ENCODE data around the gene PPIP5K2. TPM values are rescaled to one million over a fixed set of nuclear protein-coding genes. Genes with fewer than 3 reads are reported as not detected.

PPIP5K2 gene
- polyA plus RNA-seq, 3 donors: 23.1 to 66.0 (median 41.1) TPM

DNA sequence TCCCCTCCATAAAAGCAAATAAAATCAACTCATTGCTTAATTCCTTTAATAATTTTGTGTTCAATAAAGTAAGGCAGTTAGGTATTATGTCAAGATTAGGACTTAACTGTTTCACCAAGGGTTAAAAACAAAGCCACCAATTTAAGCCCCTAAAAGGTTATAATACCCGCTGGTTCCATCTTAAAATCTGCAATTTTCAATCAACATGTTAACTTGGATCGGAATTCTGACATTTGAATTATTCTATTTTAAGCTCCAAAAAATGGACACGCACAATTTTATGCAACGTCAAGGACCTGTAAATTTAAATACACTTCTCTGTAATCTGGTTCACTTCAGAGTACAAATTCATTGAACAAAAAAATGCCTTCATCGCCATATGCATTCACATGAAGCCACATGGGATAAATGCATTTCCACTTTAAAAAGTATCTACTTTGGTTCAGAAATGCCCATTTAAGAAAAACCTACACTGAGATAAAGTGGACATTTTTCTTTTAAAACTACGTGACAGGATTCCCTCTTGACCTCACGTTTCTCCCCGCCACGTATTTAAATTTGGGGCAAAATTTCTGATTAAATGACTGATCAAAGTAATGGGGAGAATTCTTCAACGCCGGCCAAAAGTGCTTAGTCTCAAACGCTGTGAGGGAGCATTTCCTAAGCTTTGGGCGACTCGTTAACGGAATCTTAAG, 884 bp upstream of the PPIP5K2 start:
- peaks cover 2 to 9% of the 10 kb centered on the region in 2 donors for H3K36me3 Mint-ChIP-seq
- 0% methylated on average over 9 of the region's 15 CpGs for WGBS (ENCODE audit: insufficient coverage)
- H3K27me3 ChIP-seq (ENCODE audit: control insufficient read depth in 2 of 2, insufficient read depth in 2 of 2, low read length in 2 of 2): no peaks in the 10 kb centered on the region
- peaks cover 9 to 37% of the 10 kb centered on the region in 2 donors for H3K4me1 ChIP-seq (ENCODE audit: control insufficient read depth in 1 of 2, insufficient read depth in 2 of 2, low read length in 2 of 2)
- no peak for DNase-seq
- H3K27me3 Mint-ChIP-seq (ENCODE audit: low read depth in 3 of 3): no peaks in the 10 kb centered on the region
- peaks cover 33% of the 10 kb centered on the region for H3K4me1 Mint-ChIP-seq
- H3K27ac Mint-ChIP-seq: peak overlapping the region; percentile 98 to 100 (median 100)
- no peaks in the 10 kb centered on the region for H3K9me3 Mint-ChIP-seq
- peak overlapping the region; percentile 90 for H3K9ac ChIP-seq (ENCODE audit: insufficient read depth, low read length, poor library complexity, severe bottlenecking)
- H3K4me3 ChIP-seq (replicated peaks in 1 of 3; ENCODE audit: low read depth in 2 of 3, low read length in 3 of 3): peak overlapping the region; percentile 89 to 99 (median 95)
- H3K4me2 ChIP-seq (replicated peaks; ENCODE audit: extremely low read depth, low read length, poor library complexity, severe bottlenecking): peak overlapping the region; percentile 97
- peaks cover 0 to 6% of the 10 kb centered on the region in 2 donors for H3K36me3 ChIP-seq (replicated peaks in 1 of 2; ENCODE audit: control insufficient read depth in 1 of 2, insufficient read depth in 2 of 2, low read length in 2 of 2)
- TF ChIP-seq, protein P1, sequence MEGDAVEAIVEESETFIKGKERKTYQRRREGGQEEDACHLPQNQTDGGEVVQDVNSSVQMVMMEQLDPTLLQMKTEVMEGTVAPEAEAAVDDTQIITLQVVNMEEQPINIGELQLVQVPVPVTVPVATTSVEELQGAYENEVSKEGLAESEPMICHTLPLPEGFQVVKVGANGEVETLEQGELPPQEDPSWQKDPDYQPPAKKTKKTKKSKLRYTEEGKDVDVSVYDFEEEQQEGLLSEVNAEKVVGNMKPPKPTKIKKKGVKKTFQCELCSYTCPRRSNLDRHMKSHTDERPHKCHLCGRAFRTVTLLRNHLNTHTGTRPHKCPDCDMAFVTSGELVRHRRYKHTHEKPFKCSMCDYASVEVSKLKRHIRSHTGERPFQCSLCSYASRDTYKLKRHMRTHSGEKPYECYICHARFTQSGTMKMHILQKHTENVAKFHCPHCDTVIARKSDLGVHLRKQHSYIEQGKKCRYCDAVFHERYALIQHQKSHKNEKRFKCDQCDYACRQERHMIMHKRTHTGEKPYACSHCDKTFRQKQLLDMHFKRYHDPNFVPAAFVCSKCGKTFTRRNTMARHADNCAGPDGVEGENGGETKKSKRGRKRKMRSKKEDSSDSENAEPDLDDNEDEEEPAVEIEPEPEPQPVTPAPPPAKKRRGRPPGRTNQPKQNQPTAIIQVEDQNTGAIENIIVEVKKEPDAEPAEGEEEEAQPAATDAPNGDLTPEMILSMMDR (IDR thresholded peaks at IDR 0.05): no peak
- H2AFZ ChIP-seq (ENCODE audit: insufficient read depth, low read depth, low read length, poor library complexity, severe bottlenecking): peak overlapping the region; percentile 99
- H3K79me2 ChIP-seq (ENCODE audit: insufficient read depth, low read length): peaks cover 85% of the 10 kb centered on the region
- intact Hi-C loops (cut with micrococcal nuclease): no loop called here
- peaks cover 16% of the 10 kb centered on the region for H4K20me1 ChIP-seq (ENCODE audit: insufficient read depth, low read length)
- H3K4me3 Mint-ChIP-seq: peak overlapping the region; percentile 99
- peak overlapping the region; percentile 97 to 99 for H3K27ac ChIP-seq (ENCODE audit: low read depth in 1 of 2, low read length in 2 of 2)
- no peaks in the 10 kb centered on the region for H3K9me3 ChIP-seq (replicated peaks in 1 of 2; ENCODE audit: control insufficient read depth in 1 of 2, insufficient read depth in 1 of 2, low read length in 2 of 2)

DNA sequence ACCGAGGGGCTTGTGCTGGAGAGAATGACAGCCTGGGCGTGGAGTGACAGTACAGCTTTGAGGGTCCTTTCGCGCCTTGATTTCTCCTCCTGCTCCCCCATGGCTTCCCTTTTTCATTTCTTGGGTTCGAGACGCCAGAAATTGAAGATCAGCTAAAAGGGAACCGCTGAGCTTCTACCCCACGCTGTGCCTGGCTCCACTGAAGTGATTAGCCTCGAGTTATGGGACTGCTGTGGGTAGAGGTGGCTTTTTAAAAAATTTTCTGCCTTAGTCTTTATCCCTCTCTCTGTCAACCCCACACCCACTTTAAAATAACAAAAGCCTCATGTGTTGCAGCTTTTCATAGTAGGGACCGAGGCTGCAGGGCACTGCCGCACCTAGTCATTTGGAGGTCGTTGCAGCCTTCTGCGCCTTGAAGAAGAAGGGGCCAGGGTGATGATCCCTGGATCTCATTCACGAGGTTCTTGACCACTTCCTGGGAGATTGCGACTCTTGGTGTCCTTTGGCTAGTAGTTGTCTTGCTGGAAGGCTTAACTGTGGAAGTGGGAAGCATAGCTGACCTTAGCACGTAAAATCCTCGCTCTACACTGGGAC, 603 bp downstream of the PPIP5K2 start:
- Histone ChIP-seq H3K36me3 (replicated peaks in 1 of 2; ENCODE audit: control insufficient read depth in 1 of 2, insufficient read depth in 2 of 2, low read length in 2 of 2) (peaks cover 0 to 6% of the 10 kb centered on the region in 2 donors), H2AFZ (ENCODE audit: insufficient read depth, low read depth, low read length, poor library complexity, severe bottlenecking) (peak overlapping the region; percentile 99), H4K20me1 (ENCODE audit: insufficient read depth, low read length) (peaks cover 30% of the 10 kb centered on the region), H3K27ac (ENCODE audit: low read depth in 1 of 2, low read length in 2 of 2) (peak overlapping the region; percentile 97 to 99), H3K9me3 (replicated peaks in 1 of 2; ENCODE audit: control insufficient read depth in 1 of 2, insufficient read depth in 1 of 2, low read length in 2 of 2) (no peaks in the 10 kb centered on the region), H3K27me3 (ENCODE audit: control insufficient read depth in 2 of 2, insufficient read depth in 2 of 2, low read length in 2 of 2) (no peaks in the 10 kb centered on the region), H3K9ac (ENCODE audit: insufficient read depth, low read length, poor library complexity, severe bottlenecking) (peak overlapping the region; percentile 90), H3K4me2 (replicated peaks; ENCODE audit: extremely low read depth, low read length, poor library complexity, severe bottlenecking) (peak overlapping the region; percentile 97), H3K79me2 (ENCODE audit: insufficient read depth, low read length) (peaks cover 90% of the 10 kb centered on the region), H3K4me1 (ENCODE audit: control insufficient read depth in 1 of 2, insufficient read depth in 2 of 2, low read length in 2 of 2) (peaks cover 9 to 37% of the 10 kb centered on the region in 2 donors), H3K4me3 (replicated peaks in 1 of 3; ENCODE audit: low read depth in 2 of 3, low read length in 3 of 3) (peak overlapping the region; percentile 89 to 99 (median 95))
- Mint-ChIP-seq H3K4me3 (peak overlapping the region; percentile 99), H3K4me1 (peaks cover 36% of the 10 kb centered on the region), H3K36me3 (peaks cover 5 to 6% of the 10 kb centered on the region in 2 donors), H3K27me3 (ENCODE audit: low read depth in 3 of 3) (no peaks in the 10 kb centered on the region), H3K27ac (peak overlapping the region; percentile 98 to 100 (median 100)), H3K9me3 (no peaks in the 10 kb centered on the region)
- TF ChIP-seq, protein P1 (IDR thresholded peaks at IDR 0.05): no peak
- WGBS (ENCODE audit: insufficient coverage): 0% methylated on average over 4 of the region's 17 CpGs
- DNase-seq: peak in 2 of 3 donors; percentile 19 to 21
- intact Hi-C loops (cut with micrococcal nuclease): no loop called here
